ENCODE measurements around the gene ZNF438.
"Not testable (repeated sequence)": the region's sequence is repeated elsewhere in the genome, so short reads cannot be mapped to it uniquely, and the experiment has no call there.

Gene ZNF438

DNA sequence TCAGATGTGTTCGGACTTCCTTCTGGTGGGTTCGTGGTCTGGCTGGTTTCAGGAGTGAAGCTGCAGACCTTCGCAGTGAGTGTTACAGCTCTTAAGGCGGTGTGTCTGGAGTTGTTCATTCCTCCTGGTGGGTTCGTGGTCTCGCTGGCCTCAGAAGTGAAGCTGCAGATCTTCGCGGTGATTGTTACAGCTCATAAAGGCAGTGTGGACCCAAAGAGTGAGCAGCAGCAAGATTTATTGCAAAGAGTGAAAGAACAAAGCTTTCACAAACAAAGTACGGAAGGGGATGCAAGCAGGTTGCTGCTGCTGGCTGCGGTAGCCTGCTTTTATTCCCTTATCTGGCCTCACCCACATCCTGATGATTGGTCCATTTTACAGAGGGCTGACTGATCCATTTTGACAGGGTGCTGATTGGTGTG lies 102.3 kb downstream of the ZNF438 start:
- not testable (repeated sequence) for DNase-seq

DNA sequence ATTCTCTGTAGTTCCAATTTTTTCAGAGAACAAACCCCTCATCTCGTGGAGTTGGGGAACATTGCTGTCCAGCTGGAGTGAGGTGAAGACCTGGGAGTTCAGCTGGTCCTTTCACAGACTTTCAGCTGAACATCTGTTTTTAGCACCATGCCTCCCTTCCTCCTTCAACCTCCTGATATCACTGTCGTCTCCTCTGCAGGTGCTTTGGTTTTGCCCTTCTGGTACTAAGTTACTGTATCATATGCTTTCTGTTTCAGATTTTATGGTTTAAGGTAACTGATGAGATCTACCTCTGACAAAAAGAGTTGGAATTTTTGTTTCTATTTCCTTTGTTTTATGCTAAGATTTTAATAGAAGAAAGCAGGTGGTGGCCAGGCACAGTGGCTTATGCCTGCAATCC lies 102.9 kb downstream of the ZNF438 start:
- no peak for DNase-seq

DNA sequence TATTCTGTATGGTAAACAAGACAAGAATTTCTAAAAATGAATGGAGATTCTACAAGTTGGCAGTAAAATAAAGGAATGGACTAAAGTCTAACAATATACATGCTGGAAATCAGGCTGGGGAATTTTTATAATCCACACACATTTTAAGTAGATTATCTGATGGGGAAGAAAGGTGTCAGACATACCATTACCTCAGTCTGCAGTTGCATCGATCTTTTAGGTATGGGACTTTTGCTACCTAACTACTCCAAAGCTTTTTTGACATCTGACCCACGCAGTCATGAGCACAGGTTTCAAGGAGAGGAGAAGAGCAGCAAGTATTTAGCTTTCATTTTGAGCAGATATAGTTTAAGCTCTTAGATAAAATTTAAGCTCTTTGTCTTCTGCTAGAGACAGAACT lies 113.0 kb downstream of the ZNF438 start:
- no peak for DNase-seq

DNA sequence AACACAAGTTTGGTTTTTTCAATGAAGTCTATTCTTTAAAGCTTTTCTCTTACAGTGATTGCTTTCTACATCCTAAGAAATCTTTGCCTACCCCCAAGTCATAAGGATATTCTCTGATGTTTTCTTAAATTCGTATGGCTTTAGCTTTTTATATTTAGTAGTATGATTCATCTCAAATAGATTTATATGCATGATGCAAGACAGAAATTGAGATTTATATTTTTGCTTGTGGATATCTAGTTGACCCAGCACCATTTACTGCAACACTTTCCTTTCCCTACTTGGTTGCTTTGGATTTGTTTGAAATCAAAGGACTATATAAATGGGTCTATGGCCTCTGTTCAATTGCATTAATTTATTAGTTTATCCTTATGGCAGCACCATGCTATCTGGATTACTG lies 113.9 kb downstream of the ZNF438 start:
- DNase-seq, result no peak

DNA sequence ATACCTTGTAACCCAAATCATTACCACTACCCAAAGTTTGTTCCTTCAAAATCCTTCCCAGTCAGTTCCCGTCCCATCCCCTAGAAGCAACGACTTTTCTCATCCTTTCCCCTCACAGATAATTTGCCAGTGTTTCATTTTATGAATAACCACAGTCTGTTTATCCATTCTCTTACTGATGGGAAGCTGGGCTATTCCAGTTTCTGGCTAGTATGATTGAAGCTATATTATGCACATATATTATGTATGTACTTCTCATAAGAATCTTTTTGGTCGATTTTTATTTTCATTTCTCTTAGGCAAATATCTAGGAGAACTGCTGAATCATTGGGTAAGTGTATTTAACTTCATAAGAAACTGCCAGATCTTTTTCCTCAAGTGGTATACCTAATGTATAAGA lies 114.6 kb downstream of the ZNF438 start:
- no peak for DNase-seq

DNA sequence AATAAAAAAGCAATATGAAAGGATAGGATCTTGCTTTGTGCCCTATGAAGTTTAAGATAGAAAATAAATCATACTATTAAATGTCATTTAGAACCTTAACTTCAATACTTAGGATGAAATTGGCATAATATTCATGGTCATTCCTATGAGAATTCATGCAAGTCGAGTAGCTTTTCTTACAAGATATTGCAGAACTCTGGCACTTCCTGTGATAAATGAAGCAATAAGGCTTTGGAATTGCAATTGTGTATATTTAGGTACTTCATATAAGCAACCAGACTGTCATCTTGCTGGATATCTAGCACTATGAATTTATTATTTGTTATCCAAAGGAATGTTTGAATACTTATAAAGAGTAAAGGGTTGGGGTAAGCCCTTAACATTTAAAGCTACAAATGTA lies 116.5 kb downstream of the ZNF438 start:
- DNase-seq, result no peak

DNA sequence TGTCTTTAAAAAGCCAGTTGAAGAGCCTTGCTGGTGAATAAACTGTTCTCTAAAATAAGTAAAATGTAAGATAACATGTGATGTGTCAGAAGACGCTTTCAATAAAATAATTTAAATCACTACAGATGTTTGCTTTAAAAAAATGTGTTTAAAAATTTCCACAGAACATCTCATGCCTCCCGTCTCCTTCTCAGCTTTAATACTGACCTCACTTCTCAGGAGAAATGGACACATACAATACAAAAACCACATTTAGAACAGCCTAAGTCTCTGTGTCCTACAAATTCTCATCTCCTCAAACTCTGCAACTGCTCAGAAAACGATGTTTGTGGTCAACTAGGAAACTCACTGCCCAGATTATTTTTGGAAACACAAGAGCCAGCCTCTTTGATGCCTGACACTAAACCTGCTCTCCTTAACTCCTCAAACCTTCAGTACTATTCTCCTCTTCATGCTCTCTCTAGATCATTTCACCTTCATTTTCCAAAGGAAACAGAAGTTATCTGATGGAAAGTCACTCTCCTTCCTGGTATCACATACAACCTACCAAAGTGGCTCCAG lies 120.3 kb downstream of the ZNF438 start:
- no peak for DNase-seq

DNA sequence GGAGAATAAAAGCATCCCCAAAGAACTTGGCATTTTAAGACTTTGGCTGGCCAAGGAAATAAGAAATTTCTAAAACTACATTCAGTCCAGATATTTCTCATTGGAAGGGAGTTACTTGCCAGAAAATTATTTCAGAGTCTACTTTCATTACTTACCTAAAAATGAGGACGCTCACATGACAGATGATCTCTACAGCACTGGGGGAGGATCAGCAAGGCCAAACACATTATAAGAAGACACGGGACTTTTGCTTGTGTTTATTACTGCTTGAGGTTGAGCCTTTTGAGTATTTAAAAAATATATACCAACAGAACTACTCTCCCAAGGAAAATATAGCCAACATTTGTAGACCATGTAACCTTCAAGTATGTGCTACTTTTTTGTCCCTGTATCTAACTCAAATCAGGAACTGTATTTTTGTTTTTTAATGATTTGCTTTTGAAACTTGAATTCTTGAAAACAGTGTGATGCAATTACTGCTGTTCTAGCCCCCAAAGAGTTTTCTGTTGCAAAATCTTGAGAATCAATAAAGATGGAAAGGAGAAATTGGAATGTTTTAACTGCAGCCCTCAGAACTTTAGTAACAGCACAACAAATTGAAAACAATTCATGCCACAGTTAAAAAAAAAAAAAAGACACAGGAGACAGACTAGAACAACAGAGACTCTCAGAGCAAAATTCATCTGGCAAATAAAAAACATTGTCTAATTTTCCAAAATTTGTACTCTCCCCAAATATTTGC lies 128.1 kb downstream of the ZNF438 start:
- no peak for DNase-seq

DNA sequence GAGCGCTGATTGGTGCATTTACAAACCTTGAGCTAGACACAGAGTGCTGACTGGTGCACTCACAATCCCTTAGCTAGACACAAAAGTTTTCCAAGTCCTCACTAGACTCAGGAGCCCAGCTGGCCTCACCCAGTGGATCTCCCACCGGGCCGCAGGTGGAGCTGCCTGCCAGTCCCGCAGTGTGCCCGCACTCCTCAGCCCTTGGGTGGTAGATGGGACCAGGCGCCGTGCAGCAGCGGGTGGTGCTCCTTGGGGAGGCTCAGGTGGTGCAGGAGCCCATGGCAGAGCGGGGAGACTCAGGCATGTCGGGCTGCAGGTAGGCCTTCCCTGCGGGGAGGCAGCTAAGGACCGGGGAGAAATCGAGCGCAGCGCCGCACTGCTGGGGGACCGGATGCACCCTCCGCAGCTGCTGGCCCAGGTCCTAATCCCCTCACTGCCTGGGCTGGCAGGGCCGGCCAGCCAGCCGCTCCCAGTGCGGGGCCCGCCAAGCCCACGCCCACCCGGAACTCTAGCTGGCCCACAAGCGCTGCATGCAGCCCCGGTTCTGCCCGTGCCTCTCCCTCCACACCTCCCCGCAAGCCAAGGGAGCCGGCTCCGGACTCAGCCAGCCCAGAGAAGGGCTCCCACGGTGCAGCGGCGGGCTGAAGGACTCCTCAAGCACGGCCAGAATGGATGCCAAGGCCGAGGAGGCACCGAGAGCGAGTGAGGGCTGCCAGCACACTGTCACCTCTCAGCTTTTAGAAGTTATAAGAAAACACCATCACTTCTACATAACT lies 128.9 kb downstream of the ZNF438 start:
- DNase-seq, result no peak

DNA sequence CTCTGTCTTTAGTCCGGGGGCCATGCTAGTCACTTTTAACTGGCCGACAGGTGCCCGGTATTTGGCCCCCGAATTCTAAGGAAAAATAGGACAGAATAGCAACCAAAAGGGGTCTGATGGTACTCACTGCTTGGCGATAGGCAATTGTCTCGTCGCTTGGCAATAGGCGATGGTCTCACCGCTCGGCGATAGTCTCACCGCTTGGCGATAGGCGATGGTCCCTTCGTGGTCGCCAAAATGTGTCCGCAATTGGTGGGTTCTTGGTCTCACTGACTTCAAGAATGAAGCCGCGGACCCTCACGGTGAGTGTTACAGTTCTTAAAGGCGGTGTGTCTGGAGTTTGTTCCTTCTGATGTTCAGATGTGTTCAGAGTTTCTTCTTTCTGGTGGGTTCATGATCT lies 130.2 kb downstream of the ZNF438 start:
- not testable (repeated sequence) for DNase-seq

DNA sequence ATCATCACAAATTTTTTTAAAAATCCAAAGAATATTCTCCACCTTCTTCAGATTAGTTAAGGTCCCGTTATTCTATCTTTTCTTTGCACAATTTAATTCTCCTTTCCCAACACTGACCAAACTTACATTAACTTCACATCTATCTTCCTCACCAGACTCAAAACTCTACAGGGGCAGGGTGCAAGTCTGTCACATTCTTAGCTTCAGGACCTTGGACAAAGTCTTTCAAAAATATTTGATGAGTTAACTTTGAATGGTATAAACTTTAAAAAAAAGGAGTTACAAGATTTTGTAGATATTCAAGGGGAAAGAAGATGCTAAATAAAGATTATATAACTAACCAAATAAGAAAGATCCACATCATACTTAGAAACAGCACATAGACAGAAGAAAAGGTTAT lies 132.7 kb downstream of the ZNF438 start:
- DNase-seq, result no peak

DNA sequence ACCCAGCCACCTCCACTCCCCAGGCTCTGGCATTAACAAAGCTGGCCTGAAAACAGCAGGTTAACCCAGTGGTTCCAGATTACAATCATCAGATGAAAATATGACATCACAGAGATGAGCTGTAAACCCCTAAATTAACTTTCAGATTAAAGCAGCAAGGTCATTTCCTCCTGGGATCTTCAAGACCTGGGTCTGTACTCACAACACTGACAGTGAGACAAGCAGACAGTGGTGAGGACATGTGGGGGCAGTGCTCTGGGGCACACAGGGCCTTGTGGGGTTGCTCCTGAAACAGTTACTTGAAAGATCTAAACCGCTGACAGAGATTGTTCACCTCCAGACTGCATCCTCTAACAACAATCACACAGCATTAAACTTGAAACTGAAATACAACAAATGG lies 134.1 kb downstream of the ZNF438 start:
- no peak for DNase-seq

DNA sequence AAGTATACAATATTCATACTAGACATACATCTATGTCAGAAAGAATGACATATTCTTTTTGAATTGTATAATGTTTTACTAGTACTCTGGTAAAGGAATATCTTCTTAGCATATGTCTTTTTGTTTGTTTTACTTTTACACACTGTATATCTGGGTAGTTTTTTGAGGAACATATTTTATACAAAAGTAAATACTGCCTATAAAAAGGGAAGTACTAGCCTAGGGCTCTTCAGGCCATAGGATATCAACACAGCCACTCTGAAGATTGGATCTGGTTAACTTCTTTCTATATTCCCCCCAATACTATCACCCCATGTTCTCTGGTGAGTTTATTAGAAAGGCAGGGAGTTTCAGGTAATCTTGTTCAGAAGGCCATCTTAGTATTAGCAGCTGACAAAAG lies 134.6 kb downstream of the ZNF438 start:
- DNase-seq, result no peak

DNA sequence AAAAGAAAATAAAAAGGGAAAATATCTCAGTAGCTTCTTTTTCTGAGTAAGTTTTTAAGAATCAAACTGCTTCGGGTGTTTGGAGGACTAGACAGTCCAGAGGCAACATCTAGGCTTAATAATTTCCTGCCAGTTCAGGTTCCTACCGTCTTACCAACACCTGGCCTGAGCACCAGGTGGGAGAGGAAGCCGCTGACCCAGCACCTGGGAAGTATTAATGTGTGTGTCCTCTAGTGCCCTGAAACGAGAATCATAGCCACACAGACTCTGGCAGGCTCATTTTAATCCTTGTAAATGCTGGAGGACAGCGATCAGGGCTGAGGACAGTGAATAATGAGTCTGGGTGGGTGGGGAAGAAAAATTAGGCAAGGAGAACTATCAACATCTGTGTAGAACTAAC lies 137.4 kb downstream of the ZNF438 start:
- no peak for DNase-seq

DNA sequence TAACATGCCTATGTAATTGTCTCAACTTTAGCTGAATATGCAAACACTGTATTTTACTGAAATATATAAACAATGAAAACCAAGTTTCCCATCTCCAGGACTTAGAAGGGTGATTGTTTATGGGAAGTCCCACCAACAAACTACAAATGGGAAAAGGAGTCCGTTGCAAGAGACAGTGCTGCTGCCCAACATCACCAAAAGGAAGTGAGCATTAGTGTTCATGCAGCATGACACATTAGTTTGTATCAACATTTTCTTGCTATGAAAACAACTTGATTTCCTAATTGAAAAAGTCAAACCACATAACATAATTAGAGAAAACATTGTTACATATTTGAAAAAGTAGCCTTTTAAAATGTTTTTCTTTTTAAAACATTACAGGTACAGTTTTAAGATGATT lies 138.5 kb downstream of the ZNF438 start:
- no peak for DNase-seq

DNA sequence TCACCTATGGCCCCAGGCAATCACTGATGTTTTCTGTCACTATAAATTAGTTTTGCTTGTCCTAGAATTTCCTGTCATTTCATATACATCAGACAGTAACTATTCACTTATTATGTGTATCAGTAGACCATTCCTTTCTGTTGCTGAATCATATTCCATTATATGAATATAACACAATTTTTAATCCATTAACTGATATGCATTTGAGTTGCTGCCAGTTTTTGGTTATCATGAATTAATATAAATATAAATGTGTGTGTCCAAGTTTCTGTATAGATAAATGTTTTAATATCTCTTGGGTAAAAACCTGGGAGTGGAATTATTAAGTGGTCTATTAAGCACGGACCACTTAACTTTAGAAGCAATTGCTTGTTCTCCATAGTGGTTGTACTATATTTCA lies 143.8 kb downstream of the ZNF438 start:
- no peak for DNase-seq

DNA sequence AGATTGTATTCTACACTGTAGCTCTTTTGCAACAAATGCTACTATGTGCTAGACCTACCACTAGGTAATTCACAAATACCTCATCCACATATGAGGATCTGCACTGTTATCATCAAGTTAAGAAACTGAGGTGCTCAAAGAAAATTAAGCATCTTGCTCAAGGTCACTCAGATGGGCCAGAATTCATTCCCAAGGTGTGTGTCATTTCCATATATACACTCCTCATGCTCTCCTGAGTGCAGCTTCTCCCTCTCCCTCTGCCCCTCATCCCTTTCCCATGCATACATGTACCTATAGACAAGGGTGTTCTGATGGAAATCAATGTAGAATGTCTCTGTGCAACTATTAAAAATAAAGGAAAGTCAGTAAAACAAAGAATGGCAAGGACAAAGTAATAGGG lies 146.2 kb downstream of the ZNF438 start:
- no peak for DNase-seq

DNA sequence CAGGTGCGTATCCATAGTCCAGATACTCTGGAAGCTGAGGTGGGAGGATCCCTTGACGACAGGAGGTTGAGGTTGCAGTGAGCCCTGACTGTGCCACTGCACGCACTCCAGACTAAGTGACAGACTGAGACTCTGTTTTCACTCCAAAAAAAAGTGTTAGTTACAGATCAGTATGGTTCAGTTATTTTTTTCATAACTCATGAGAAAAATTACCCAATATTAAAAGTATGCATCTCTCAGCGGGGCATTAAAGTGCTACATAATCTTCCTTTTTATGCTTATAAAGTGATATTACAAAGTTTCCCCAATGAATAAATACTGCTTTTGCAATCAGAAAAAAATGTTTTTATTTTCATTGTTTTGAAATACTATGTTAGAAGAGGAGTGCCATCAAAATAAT lies 147.9 kb downstream of the ZNF438 start:
- no peak for DNase-seq

DNA sequence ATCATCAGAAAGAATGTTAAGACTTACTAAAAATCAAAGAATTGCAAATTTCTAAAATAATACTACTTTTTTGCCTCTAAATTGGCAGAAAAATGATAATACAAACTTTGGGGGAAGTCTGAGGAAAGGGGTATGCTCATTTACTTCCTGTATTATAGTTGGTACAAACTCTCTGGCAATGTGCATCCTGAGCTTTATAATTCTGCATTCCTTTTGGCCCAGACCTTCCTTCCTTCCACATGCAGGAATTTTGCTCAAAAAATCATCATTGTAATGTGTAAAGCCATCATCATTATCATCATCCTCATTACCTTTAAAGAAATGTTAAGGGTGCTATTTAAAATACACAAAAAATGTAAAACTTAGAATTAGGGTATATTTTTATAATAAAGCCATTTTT lies 148.5 kb downstream of the ZNF438 start:
- no peak for DNase-seq

DNA sequence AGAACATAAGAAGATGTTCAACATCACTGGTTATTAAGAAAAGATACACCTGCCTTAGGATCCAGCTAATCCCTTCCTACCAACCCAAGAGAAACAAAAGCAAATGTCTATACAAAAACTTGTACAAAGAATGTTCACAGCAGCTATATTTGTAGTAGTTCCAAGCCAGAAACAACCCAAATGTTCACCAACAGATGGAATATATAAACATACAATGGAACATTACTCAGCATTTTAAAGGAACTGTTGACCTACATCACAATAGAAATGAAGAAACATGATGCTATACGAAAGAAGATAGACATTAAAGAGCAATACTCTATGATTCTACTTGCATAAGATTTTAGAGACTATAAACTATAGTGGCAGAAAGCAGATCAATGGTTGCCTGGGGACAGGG lies 149.4 kb downstream of the ZNF438 start:
- DNase-seq, result no peak

DNA sequence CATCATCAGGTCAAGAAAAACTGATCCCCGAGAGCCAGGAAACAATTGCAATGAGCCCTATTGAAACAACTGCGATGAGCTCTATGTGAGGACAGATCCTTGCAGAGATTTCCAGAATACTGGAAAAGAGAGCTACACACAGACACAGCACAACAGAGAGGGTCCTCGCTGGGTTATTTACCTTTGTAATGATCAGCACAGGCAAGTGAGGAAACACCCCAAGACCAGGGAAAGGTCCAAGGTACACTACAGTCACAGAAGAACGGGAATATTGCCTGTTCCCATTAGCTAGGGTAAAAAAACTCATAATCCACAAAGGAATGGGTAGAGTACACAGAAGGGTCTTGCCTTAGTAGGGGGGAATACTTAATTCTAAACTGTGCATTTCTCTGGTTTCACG lies 152.7 kb downstream of the ZNF438 start:
- no peak for DNase-seq

DNA sequence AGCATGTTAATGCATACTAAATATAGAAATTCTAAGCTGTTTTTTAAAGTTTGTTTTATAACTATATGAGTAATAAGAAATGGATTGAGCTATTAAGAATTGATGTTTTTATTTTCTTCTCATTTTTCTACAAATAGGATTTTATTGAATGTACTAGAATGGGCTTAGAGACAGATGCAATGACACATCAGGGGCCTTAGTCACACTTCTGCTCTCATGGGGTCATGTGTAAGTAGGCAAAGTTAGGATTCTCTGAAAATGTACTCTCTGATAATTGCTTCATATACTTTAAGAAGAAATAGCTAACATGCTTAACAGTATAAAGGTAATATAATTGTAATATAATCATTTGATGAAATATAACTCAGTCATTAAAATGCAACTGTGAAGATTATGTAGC lies 154.6 kb downstream of the ZNF438 start:
- DNase-seq, result no peak

DNA sequence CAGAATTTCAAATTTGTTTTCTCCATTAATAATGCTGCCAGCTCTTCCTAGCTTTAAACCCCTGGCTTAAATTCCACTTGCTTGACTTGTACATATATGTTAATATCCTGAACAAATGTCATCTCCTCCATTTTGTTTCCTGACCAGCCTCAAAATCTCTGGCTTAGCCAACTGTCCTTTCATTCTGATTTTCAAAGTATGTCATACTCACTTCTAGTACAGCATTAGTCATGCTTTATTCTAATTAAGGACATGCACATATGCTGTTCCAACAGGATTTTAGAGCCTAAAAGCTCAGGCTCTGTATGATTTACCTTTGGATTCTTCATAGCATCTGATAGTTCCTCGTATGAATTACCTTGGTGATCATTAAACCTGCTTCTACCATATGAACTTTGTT lies 158.3 kb downstream of the ZNF438 start:
- no peak for DNase-seq

DNA sequence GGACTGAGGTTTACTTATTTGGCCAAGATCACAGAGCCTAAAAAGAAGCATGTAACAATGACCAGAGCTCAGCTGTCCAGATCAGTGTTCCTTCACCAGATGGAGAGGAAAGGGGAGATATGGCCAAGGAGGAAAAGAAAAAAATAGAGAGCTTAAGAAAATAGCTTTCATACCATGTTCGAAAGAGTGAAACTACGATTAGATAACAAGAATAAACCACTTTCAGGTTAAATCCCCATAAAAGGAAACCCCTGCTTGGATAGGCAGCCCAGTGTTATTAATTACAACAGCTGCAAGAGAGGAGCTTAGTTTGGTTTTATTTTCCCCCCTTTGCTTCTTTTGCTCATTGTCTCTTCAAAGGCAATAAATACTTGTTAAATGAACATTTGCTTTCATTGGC lies 160.8 kb downstream of the ZNF438 start:
- no peak for DNase-seq

Data from NCI-H1694 (cell line).